CD4-positive, alpha-beta T cell (primary cell): ENCODE measurements around the gene FSTL3. TPM values are rescaled to one million over a fixed set of nuclear protein-coding genes. Genes with fewer than 3 reads are reported as not detected.
A peak's percentile ranks its signal among the peaks of the same experiment; 100 is the strongest.
"Not testable (repeated sequence)": the region's sequence is repeated elsewhere in the genome, so short reads cannot be mapped to it uniquely, and the experiment has no call there.

Experiments used
- ATAC-seq: fragments of 200-7000 bp; cut with Tn5 transposase; one replicate; pipeline ENCODE4 v1.10.0; 2022; ENCODE audit warnings: mild to moderate bottlenecking; ENCODE audit not compliant: poor library complexity
- CTCF ChIA-PET: fragments of 350-600 bp; sonication (Branson Sonifier 250); formaldehyde crosslinking; loops from one replicate; lab custom pipeline; 2021; ENCODE audit warnings: antibody characterized with exemption, inconsistent platforms; lab: Charles Lee
- POLR2A ChIA-PET: fragments of 350-600 bp; sonication (Branson Sonifier 250); formaldehyde crosslinking; loops from one replicate; lab custom pipeline; 2021; ENCODE audit warnings: antibody characterized with exemption, inconsistent platforms; lab: Charles Lee
- DNase-seq, 14 experiments: peaks; one replicate each; pipeline ENCODE4 v3.0.0-alpha.2; 2013 to 2020; ENCODE audit warnings: mixed read lengths in 2 of 14
- H3K27ac ChIP-seq, 2 donors: one replicate each; pipeline versions ENCODE4 v1.5.1 to v1.7.0; 2013; ENCODE audit warnings: low read length in 2 of 2, low read depth in 1 of 2, mild to moderate bottlenecking in 1 of 2
- H3K27me3 ChIP-seq, 2 experiments: 1 replicate in 1 of 2; 2 replicates in 1 of 2; pipeline versions ENCODE4 v1.6.1 to v1.7.0; 2013; ENCODE audit warnings: low read length in 2 of 2, control low read depth in 1 of 2, mild to moderate bottlenecking in 1 of 2, moderate library complexity in 1 of 2; ENCODE audit not compliant: insufficient read depth in 2 of 2, control insufficient read depth in 1 of 2
- H3K36me3 ChIP-seq: one replicate; pipeline ENCODE4 v1.6.1; 2013; ENCODE audit warnings: low read length, control low read depth; ENCODE audit not compliant: insufficient read depth
- H3K4me1 ChIP-seq: one replicate; pipeline ENCODE4 v1.6.1; 2013; ENCODE audit warnings: low read length, control low read depth; ENCODE audit not compliant: insufficient read depth
- H3K4me3 ChIP-seq: one replicate; pipeline ENCODE4 v1.5.1; 2013; ENCODE audit warnings: mild to moderate bottlenecking, low read length, moderate library complexity
- H3K9me3 ChIP-seq, 2 experiments: 1 replicate in 1 of 2; 2 replicates in 1 of 2; pipeline versions ENCODE4 v1.6.1 to v1.7.0; 2013; ENCODE audit warnings: low read length in 2 of 2, mild to moderate bottlenecking in 2 of 2, control low read depth in 1 of 2, moderate library complexity in 1 of 2; ENCODE audit not compliant: control insufficient read depth in 1 of 2, insufficient read depth in 1 of 2
- H3K27ac Mint-ChIP-seq: one replicate; pipeline ENCODE4 v1.8.0; 2020; ENCODE audit warnings: mixed read lengths
- H3K27me3 Mint-ChIP-seq: one replicate; pipeline ENCODE4 v1.8.0; 2021; ENCODE audit warnings: mixed read lengths
- H3K36me3 Mint-ChIP-seq: one replicate; pipeline ENCODE4 v1.8.0; 2021; ENCODE audit warnings: low read depth, mixed read lengths
- H3K4me1 Mint-ChIP-seq: one replicate; pipeline ENCODE4 v1.8.0; 2021; ENCODE audit warnings: low read depth, mixed read lengths
- H3K4me3 Mint-ChIP-seq: one replicate; pipeline ENCODE4 v1.8.0; 2020; ENCODE audit warnings: mild to moderate bottlenecking, mixed read lengths
- H3K9me3 Mint-ChIP-seq: one replicate; pipeline ENCODE4 v1.8.0; 2020; ENCODE audit warnings: mixed read lengths
- CTCF ChIP-seq: fragments of 200-600 bp; IDR thresholded peaks from one replicate; pipeline ENCODE4 v1.8.0; 2022; ENCODE audit warnings: antibody characterized with exemption, mild to moderate bottlenecking
- intact Hi-C, 2 experiments: fragments of 100-400 bp; cut with DNase I in 1 of 2; cut with micrococcal nuclease in 1 of 2; formaldehyde crosslinking; loops; one replicate each; pipeline versions ENCODE4 v1.15.1 to v1.9.0; 2023 to 2025; cut with DNase I, micrococcal nuclease
- total RNA-seq, 174 experiments: library from RNA in 2 of 174; stranded (reverse) in 2 of 174; gene quantifications; one replicate each; pipeline ENCODE4 v1.2.3 and lab custom pipeline; 2021 to 2026

The FSTL3 gene
- total RNA-seq, 2 experiments from 2014 or later = 2.2 to 3.4 TPM

GRCh38 chr19:664913-665443, 11.2 kb upstream of the FSTL3 start:
- ChIA-PET POLR2A (no interaction called here), CTCF (interaction anchor here (0.6 kb wide), 1 partner anchor 1588 kb away, joined by 3 read pairs; no protein-coding TSS in a partner anchor)
- Histone ChIP-seq H3K36me3 (no peaks in the 10 kb centered on the region), H3K27ac (no peak overlapping the region), H3K9me3 (no peaks in the 10 kb centered on the region), H3K27me3 (peaks cover 0 to 2% of the 10 kb centered on the region in 2 experiments), H3K4me1 (peaks cover 40% of the 10 kb centered on the region), H3K4me3 (peak overlapping the region; percentile 16)
- Mint-ChIP-seq H3K4me3 (peak overlapping the region; percentile 93), H3K27me3 (peaks cover 6% of the 10 kb centered on the region), H3K27ac (peak overlapping the region; percentile 95), H3K9me3 (no peaks in the 10 kb centered on the region), H3K36me3 (peaks cover 24% of the 10 kb centered on the region), H3K4me1 (peaks cover 27% of the 10 kb centered on the region)
- DNase-seq (peak; percentile 62 to 92 (median 76)), ATAC-seq (peak; percentile 5)
- intact Hi-C loops = loop anchor here (1.0 to 5.0 kb wide), 4 partner anchors 69 to 132 kb away; partner anchors contain the start of genes BSG (in 1 of the 2), HCN2 (in 1 of the 2) and PTBP1 (in 1 of the 2)
- peak; percentile 92 for TF ChIP-seq CTCF

GRCh38 chr19:666985-667573, 9.1 kb upstream of the FSTL3 start:
- peaks cover 20% of the 10 kb centered on the region for H3K4me1 ChIP-seq

GRCh38 chr19:668675-669434, 7.3 kb upstream of the FSTL3 start:
- H3K9me3 ChIP-seq, POLR2A ChIA-PET, CTCF ChIA-PET, H3K4me1 Mint-ChIP-seq, H3K27ac ChIP-seq, DNase-seq, H3K36me3 Mint-ChIP-seq, H3K36me3 ChIP-seq, H3K27me3 ChIP-seq, H3K9me3 Mint-ChIP-seq, intact Hi-C loops, H3K4me3 ChIP-seq, H3K27ac Mint-ChIP-seq, ATAC-seq: not testable (repeated sequence)
- H3K4me3 Mint-ChIP-seq = peak overlapping the region; percentile 3
- peaks cover 11% of the 10 kb centered on the region for H3K27me3 Mint-ChIP-seq
- H3K4me1 ChIP-seq = peaks cover 14% of the 10 kb centered on the region

More at GRCh38 chr19:666985-667573, 9.1 kb upstream of the FSTL3 start:
- H3K9me3 Mint-ChIP-seq, H3K9me3 ChIP-seq, DNase-seq, H3K36me3 ChIP-seq, H3K36me3 Mint-ChIP-seq, H3K27me3 ChIP-seq, H3K27me3 Mint-ChIP-seq, H3K4me3 ChIP-seq, H3K4me3 Mint-ChIP-seq, H3K27ac ChIP-seq, ATAC-seq, CTCF ChIA-PET, H3K27ac Mint-ChIP-seq, intact Hi-C loops: not testable (repeated sequence)
- peaks cover 11% of the 10 kb centered on the region for H3K4me1 Mint-ChIP-seq
- POLR2A ChIA-PET = interaction anchor here (0.6 kb wide), 1 partner anchor 44 kb away, joined by 4 read pairs; no protein-coding TSS in a partner anchor

GRCh38 chr19:670609-671075, 5.5 kb upstream of the FSTL3 start:
- no peak overlapping the region for H3K27ac Mint-ChIP-seq
- no peak for TF ChIP-seq CTCF
- CTCF ChIA-PET = no interaction called here
- no peak for DNase-seq
- Histone ChIP-seq H3K4me3 (no peak overlapping the region), H3K4me1 (peaks cover 2% of the 10 kb centered on the region), H3K9me3 (peaks cover 0 to 9% of the 10 kb centered on the region in 2 experiments), H3K27ac (no peak overlapping the region), H3K36me3 (no peaks in the 10 kb centered on the region), H3K27me3 (peaks cover 21 to 26% of the 10 kb centered on the region in 2 experiments)
- intact Hi-C loops = no loop called here
- POLR2A ChIA-PET = interaction anchor here (0.7 to 1.0 kb wide), 2 partner anchors 10 to 178 kb away, joined by 3 to 5 read pairs; no protein-coding TSS in a partner anchor
- H3K4me1 Mint-ChIP-seq = peaks cover 5% of the 10 kb centered on the region
- H3K9me3 Mint-ChIP-seq = no peaks in the 10 kb centered on the region
- H3K4me3 Mint-ChIP-seq = no peak overlapping the region
- H3K27me3 Mint-ChIP-seq = peaks cover 22% of the 10 kb centered on the region
- ATAC-seq = no peak
- H3K36me3 Mint-ChIP-seq = no peaks in the 10 kb centered on the region
